H1 (cell line): ENCODE data around the gene INPP5E. TPM values are rescaled to one million over a fixed set of nuclear protein-coding genes. Genes with fewer than 3 reads are reported as not detected.

Experiments
- HDAC2 ChIP-seq, 2 experiments: fragments of 300-600 bp in 1 of 2; sonication (generic) in 1 of 2; IDR thresholded peaks; 2 replicates each; pipeline ENCODE4 v1.6.1; 2011 to 2012; ENCODE audit warnings: low read depth in 2 of 2, low read length in 2 of 2, mild to moderate bottlenecking in 2 of 2, moderate library complexity in 2 of 2, borderline replicate concordance in 1 of 2, inconsistent platforms in 1 of 2
- SIRT6 ChIP-seq: IDR thresholded peaks from one replicate; pipeline ENCODE4 v1.7.1; 2012; ENCODE audit warnings: low read length, inconsistent platforms
- polyA plus RNA-seq, 7 experiments: library from polyadenylated mRNA; depleted of rRNA in 3 of 7; stranded (reverse) in 5 of 7; unstranded in 2 of 7; fragments of >200 nt in 5 of 7; fragments of 200-250 nt in 2 of 7; gene quantifications; 1 replicate in 5 of 7; 2 replicates in 1 of 7; 4 replicates in 1 of 7; pipeline versions ENCODE4 v1.2.1 to v1.2.3, GENCODE V29; 2011 to 2013; ENCODE audit warnings: missing spikeins in 2 of 7, mixed read lengths in 2 of 7
- total RNA-seq: library from RNA; stranded (reverse); fragmentation: NEBNext Ultra II Directional; extraction: Animal tissue kit (Norgen Biotek cat#: 25700); gene quantifications from 2 replicates; pipeline ENCODE4 v1.2.1, GENCODE V29; 2021

Gene INPP5E
- total and polyA plus RNA-seq, 2 of the 8 experiments (the other 6 are each of a cell fraction or from before 2014, with no cell fraction given) = 8.7 to 11.3 TPM

DNA sequence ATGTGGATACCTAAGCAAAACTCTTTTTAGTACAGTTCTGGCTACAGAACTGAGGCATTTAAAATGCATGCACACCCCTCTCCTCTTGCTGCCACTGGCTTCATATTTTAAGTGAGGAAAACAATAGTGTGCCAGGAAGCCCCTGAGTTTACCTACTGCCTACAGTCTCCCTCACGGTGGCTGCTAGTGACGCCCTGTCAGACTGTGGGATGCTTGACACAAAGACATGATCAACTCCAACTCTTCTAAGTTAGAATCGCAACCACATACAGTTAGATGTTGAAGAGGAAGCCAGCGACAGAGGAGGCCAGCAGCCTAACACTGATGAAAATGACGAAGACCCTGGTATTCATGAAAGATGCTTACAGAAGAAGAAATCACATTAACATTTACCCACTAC is 41.9 kb upstream of the INPP5E start (continued):
- TF ChIP-seq HDAC2 (IDR thresholded peaks at IDR 0.05; ENCODE audit: borderline replicate concordance in 1 of 2, low read depth in 2 of 2, low read length in 2 of 2) (no peak), SIRT6 (no peak)
